Measurements from ENCODE around the gene KRT7. TPM values are rescaled to one million over a fixed set of nuclear protein-coding genes. Genes with fewer than 3 reads are reported as not detected.

Gene KRT7
- polyA plus RNA-seq (2012; ENCODE audit: insufficient read length, low read depth), result 0.35 TPM

GRCh38 chr12:52232674-52233461 is at the start of gene KRT7:
KRT7 (plus strand) TSS chr12:52233243; CDS start chr12:52233297, 54 bp downstream.
- TF ChIP-seq REST (IDR thresholded peaks at IDR 0.05; ENCODE audit: insufficient read depth in 1 of 2, low read depth in 2 of 2, low read length in 2 of 2), result no peak
- no peak for TF ChIP-seq POLR2AphosphoS5 (IDR thresholded peaks at IDR 0.05; ENCODE audit: low read depth, low read length)
- TF ChIP-seq SIN3A (IDR thresholded peaks at IDR 0.05; ENCODE audit: borderline replicate concordance, insufficient read depth, low read length), result no peak
- no peak for TF ChIP-seq FOXP2 (optimal IDR thresholded peaks at IDR 0.05; ENCODE audit: borderline replicate concordance, extremely low read depth, extremely low read length, insufficient read depth)
- no peak for TF ChIP-seq TAF1 (IDR thresholded peaks at IDR 0.05; ENCODE audit: borderline replicate concordance, insufficient read depth, low read length)

GRCh38 chr12:52183544-52183910 is 49.5 kb upstream of the KRT7 start:
- TF ChIP-seq REST (IDR thresholded peaks at IDR 0.05; ENCODE audit: insufficient read depth in 1 of 2, low read depth in 2 of 2, low read length in 2 of 2), result no peak
- TF ChIP-seq POLR2AphosphoS5 (IDR thresholded peaks at IDR 0.05; ENCODE audit: low read depth, low read length), result no peak
- TF ChIP-seq FOXP2 (optimal IDR thresholded peaks at IDR 0.05; ENCODE audit: borderline replicate concordance, extremely low read depth, extremely low read length, insufficient read depth), result no peak
- TF ChIP-seq TAF1 (IDR thresholded peaks at IDR 0.05; ENCODE audit: borderline replicate concordance, insufficient read depth, low read length), result no peak
- TF ChIP-seq SIN3A (IDR thresholded peaks at IDR 0.05; ENCODE audit: borderline replicate concordance, insufficient read depth, low read length), result no peak

GRCh38 chr12:52183971-52184370 is 49.1 kb upstream of the KRT7 start:
- TF ChIP-seq FOXP2 (optimal IDR thresholded peaks at IDR 0.05; ENCODE audit: borderline replicate concordance, extremely low read depth, extremely low read length, insufficient read depth), result no peak
- TF ChIP-seq REST (IDR thresholded peaks at IDR 0.05; ENCODE audit: insufficient read depth in 1 of 2, low read depth in 2 of 2, low read length in 2 of 2), result no peak
- TF ChIP-seq TAF1 (IDR thresholded peaks at IDR 0.05; ENCODE audit: borderline replicate concordance, insufficient read depth, low read length), result no peak
- TF ChIP-seq POLR2AphosphoS5 (IDR thresholded peaks at IDR 0.05; ENCODE audit: low read depth, low read length), result no peak
- no peak for TF ChIP-seq SIN3A (IDR thresholded peaks at IDR 0.05; ENCODE audit: borderline replicate concordance, insufficient read depth, low read length)

GRCh38 chr12:52184813-52185212 is 48.2 kb upstream of the KRT7 start:
- no peak for TF ChIP-seq REST (IDR thresholded peaks at IDR 0.05; ENCODE audit: insufficient read depth in 1 of 2, low read depth in 2 of 2, low read length in 2 of 2)
- no peak for TF ChIP-seq TAF1 (IDR thresholded peaks at IDR 0.05; ENCODE audit: borderline replicate concordance, insufficient read depth, low read length)
- no peak for TF ChIP-seq FOXP2 (optimal IDR thresholded peaks at IDR 0.05; ENCODE audit: borderline replicate concordance, extremely low read depth, extremely low read length, insufficient read depth)
- no peak for TF ChIP-seq POLR2AphosphoS5 (IDR thresholded peaks at IDR 0.05; ENCODE audit: low read depth, low read length)
- no peak for TF ChIP-seq SIN3A (IDR thresholded peaks at IDR 0.05; ENCODE audit: borderline replicate concordance, insufficient read depth, low read length)
